Esophagus squamous epithelium (tissue), 5 donors: ENCODE data around the gene STAT3. TPM values are rescaled to one million over a fixed set of nuclear protein-coding genes. Genes with fewer than 3 reads are reported as not detected.
A peak's percentile ranks its signal among the peaks of the same experiment; 100 is the strongest.
"Not testable (repeated sequence)": the region's sequence is repeated elsewhere in the genome, so short reads cannot be mapped to it uniquely, and the experiment has no call there.

Source experiments
- DNase-seq: peaks from one replicate; lab custom pipeline; 2025; lab: John Stamatoyannopoulos, UW
- H3K27ac ChIP-seq, 4 donors: fragments of 200-600 bp; sonication (generic); one replicate each; pipeline ENCODE4 v1.5.1; 2016 to 2019; ENCODE audit warnings: mild to moderate bottlenecking in 1 of 4
- H3K27me3 ChIP-seq, 4 donors: fragments of 200-600 bp; sonication (generic); 1 replicate in 3 of 4; 2 replicates in 1 of 4; pipeline versions ENCODE4 v1.5.1 to v1.6.0; 2017 to 2021; ENCODE audit warnings: antibody characterized with exemption in 1 of 4
- H3K36me3 ChIP-seq, 3 donors: fragments of 200-600 bp; sonication (generic); one replicate each; pipeline ENCODE4 v1.5.1; 2016 to 2019
- H3K4me1 ChIP-seq, 3 donors: fragments of 200-600 bp; sonication (generic); one replicate each; pipeline ENCODE4 v1.5.1; 2017 to 2019
- H3K4me3 ChIP-seq, 4 donors: fragments of 200-600 bp; sonication (generic); 1 replicate in 3 of 4; 2 replicates in 1 of 4; pipeline ENCODE4 v1.5.1; 2016 to 2019; ENCODE audit warnings: mild to moderate bottlenecking in 2 of 4, moderate library complexity in 1 of 4
- H3K9me3 ChIP-seq, 3 donors: fragments of 200-600 bp; sonication (generic); one replicate each; pipeline ENCODE4 v1.5.1; 2016 to 2019
- POLR2A ChIP-seq, 4 donors: fragments of 450-650 bp; IDR thresholded peaks; one replicate each; pipeline ENCODE4 v1.6.1; 2017; ENCODE audit warnings: antibody characterized with exemption in 4 of 4, mild to moderate bottlenecking in 4 of 4, moderate library complexity in 3 of 4
- WGBS, 2 donors: methylation state at CpG; one replicate each; pipeline ENCODE4 v1.1.5; 2018; 5-methylcytosine and 5-hydroxymethylcytosine counted together
- intact Hi-C: fragments of 100-400 bp; cut with DNase I; formaldehyde crosslinking; loops from one replicate; pipeline ENCODE4 v1.15.0; 2022
- total RNA-seq, 4 donors: library from RNA; depleted of rRNA; stranded (reverse); fragments of >200 nt; gene quantifications; one replicate each; pipeline ENCODE4 v1.1.0, GENCODE V29; 2016
- TF ChIP-seq, protein P1 (sequence below), 6 experiments: fragments of 450-650 bp in 4 of 6; fragments of 200-600 bp in 2 of 6; sonication (generic) in 2 of 6; IDR thresholded peaks; one replicate each; pipeline ENCODE4 v1.5.1; 2016 to 2019; ENCODE audit warnings: antibody characterized with exemption in 6 of 6, mild to moderate bottlenecking in 4 of 6, moderate library complexity in 4 of 6
- donor health status: DM: yes; HTN: yes; CAD: no.

Gene STAT3
- total RNA-seq, 4 donors from 2014 or later, result 137 to 229 (median 176) TPM

DNA sequence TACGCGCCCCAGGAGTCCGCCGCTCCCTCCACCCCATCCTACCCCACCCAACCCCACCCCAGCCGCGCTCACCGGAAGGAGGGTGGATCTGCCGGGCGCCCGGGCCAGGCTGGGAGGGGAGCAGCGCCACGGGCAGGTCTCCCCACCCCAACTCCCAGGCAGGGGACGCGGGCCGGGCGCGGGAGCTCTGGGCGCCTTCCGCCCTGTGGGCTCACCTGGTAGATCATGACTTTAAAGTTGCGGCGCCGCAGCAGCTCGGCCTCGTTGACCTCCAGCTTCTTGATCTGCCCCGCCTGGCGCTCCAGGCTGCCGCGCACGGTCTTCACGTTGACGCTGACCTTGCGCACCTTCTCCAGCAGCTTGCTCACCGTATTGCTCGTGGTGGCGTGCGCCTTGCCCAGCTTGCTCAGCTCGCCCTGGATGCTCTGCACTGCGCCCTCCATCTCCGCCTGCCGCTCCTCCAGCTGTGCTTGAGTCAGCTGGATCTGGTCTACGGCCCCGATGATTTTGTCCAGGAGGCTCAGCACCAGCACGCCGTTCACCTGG lies 34.2 kb upstream of the STAT3 start:
- no peaks in the 10 kb centered on the region for H3K36me3 ChIP-seq
- no peak for DNase-seq
- peaks cover 11 to 82% (median 32%) of the 10 kb centered on the region in 3 donors for H3K4me1 ChIP-seq
- H3K27me3 ChIP-seq, result peaks cover 0 to 18% (median 0%) of the 10 kb centered on the region in 4 donors
- no peak for TF ChIP-seq POLR2A (IDR thresholded peaks at IDR 0.05)
- TF ChIP-seq, protein P1, sequence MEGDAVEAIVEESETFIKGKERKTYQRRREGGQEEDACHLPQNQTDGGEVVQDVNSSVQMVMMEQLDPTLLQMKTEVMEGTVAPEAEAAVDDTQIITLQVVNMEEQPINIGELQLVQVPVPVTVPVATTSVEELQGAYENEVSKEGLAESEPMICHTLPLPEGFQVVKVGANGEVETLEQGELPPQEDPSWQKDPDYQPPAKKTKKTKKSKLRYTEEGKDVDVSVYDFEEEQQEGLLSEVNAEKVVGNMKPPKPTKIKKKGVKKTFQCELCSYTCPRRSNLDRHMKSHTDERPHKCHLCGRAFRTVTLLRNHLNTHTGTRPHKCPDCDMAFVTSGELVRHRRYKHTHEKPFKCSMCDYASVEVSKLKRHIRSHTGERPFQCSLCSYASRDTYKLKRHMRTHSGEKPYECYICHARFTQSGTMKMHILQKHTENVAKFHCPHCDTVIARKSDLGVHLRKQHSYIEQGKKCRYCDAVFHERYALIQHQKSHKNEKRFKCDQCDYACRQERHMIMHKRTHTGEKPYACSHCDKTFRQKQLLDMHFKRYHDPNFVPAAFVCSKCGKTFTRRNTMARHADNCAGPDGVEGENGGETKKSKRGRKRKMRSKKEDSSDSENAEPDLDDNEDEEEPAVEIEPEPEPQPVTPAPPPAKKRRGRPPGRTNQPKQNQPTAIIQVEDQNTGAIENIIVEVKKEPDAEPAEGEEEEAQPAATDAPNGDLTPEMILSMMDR (IDR thresholded peaks at IDR 0.05), result no peak
- H3K9me3 ChIP-seq, result no peaks in the 10 kb centered on the region
- peak overlapping the region; percentile 91 to 99 (median 96) for H3K27ac ChIP-seq
- 0% methylated on average over 3 to 5 of the region's 44 CpGs for WGBS, 2 donors
- H3K4me3 ChIP-seq, result peak overlapping the region; percentile 59 to 95 (median 86)
- intact Hi-C loops, result loop anchor here (10.0 kb wide), 1 partner anchor 92 kb away; no protein-coding TSS in a partner anchor

DNA sequence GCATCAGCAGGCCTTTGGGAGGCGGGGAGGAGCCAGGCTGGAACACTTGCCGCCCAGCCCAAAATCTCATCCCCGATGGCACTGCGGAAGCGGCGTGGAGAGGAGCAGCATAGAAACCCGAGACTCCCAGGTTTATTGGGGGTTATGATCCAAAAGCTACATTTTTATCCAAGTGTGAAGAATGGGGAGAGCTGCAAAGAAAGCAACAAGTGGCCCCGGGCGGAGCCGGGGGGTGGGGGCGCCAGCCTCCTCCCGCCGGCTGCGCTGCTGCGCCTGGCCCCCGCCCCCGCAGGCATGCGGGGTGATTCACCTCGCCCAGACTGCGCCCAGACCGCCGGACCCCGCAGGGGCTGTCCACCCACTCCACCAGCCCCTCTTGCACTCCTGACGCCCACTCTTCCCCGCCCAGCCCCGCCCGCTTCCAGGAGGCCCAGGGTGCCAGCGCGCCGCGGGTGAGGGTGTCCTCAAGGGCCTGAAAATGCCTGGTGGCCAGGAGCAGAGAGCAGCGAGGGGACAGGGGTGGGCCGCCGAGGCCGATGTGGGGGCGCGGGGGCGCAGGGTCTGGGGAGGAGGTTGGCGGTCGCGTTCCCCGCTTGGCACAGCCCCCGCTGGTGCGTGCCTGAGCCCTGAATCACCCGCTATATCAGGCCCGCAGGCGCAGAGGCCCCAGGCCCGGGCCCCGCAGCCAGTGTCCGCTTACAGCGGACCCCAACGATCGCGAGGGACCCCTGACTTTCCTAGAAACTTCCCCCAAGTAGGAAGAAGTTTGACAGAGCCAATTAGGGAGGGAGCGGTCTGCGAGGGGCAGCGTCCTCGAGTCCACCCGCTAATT lies 33.5 kb upstream of the STAT3 start:
- intact Hi-C loops, result loop anchor here (10.0 kb wide), 1 partner anchor 93 kb away; no protein-coding TSS in a partner anchor
- TF ChIP-seq, protein P1 (IDR thresholded peaks at IDR 0.05), result no peak
- no peak for TF ChIP-seq POLR2A (IDR thresholded peaks at IDR 0.05)
- Histone ChIP-seq H3K27ac (peak overlapping the region; percentile 91 to 99 (median 96)), H3K27me3 (peaks cover 0 to 18% (median 0%) of the 10 kb centered on the region in 4 donors), H3K9me3 (no peaks in the 10 kb centered on the region), H3K4me3 (peak overlapping the region; percentile 59 to 95 (median 86)), H3K4me1 (peaks cover 15 to 88% (median 34%) of the 10 kb centered on the region in 3 donors), H3K36me3 (no peaks in the 10 kb centered on the region)
- DNase-seq, result no peak
- WGBS, 2 donors, result 1 to 43% methylated on average over 6 to 15 of the region's 59 CpGs

- WGBS, 2 donors, result 0 to 14% methylated on average over 5 of the region's 6 CpGs
- intact Hi-C loops, result loop anchor here (10.0 kb wide), 1 partner anchor 94 kb away; no protein-coding TSS in a partner anchor
- Histone ChIP-seq H3K36me3 (no peaks in the 10 kb centered on the region), H3K4me1 (peaks cover 15 to 94% (median 39%) of the 10 kb centered on the region in 3 donors), H3K9me3 (no peaks in the 10 kb centered on the region), H3K27ac (peak overlapping the region; percentile 91 to 99 (median 96)), H3K27me3 (peaks cover 0 to 18% (median 0%) of the 10 kb centered on the region in 4 donors), H3K4me3 (peak overlapping the region; percentile 59 to 95 (median 86))
- TF ChIP-seq, protein P1 (IDR thresholded peaks at IDR 0.05), result no peak
- TF ChIP-seq POLR2A (IDR thresholded peaks at IDR 0.05), result no peak
- no peak for DNase-seq
These were observed 32.9 kb upstream of the STAT3 start for GRCh38 chr17:42421136-42421506.

DNA sequence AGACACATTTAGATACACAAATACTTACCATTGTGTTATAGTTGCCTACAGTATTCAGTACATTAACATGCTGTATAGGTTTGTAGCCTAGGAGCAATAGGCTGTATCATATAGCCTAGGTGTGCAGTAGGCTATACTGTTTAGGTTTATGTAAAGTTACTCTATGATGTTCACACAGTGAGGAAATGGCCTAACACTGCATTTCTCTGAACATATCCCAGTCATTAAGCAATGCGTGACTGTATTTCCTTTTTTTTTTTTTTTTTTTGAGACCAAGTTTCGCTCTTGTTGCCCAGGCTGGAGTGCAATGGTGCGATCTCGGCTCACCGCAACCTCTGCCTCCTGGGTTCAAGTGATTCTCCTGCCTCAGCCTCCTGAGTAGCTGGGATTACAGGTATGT lies 29.7 kb upstream of the STAT3 start:
- H3K27ac ChIP-seq, result peak overlapping the region in 3 of 4 donors; percentile 30 to 97 (median 95)

GRCh38 chr17:42414704-42415409 lies 26.6 kb upstream of the STAT3 start:
- WGBS, 2 donors, result 7 to 19% methylated on average over 4 to 5 of the region's 7 CpGs
- Histone ChIP-seq H3K27me3 (no peaks in the 10 kb centered on the region), H3K36me3 (no peaks in the 10 kb centered on the region), H3K4me1 (peaks cover 26 to 100% (median 76%) of the 10 kb centered on the region in 3 donors), H3K27ac (peak overlapping the region; percentile 57 to 97 (median 76)), H3K9me3 (no peaks in the 10 kb centered on the region), H3K4me3 (peak overlapping the region in 3 of 4 donors; percentile 6 to 50 (median 17))
- intact Hi-C loops, result no loop called here
- DNase-seq, result no peak
- TF ChIP-seq, protein P1 (IDR thresholded peaks at IDR 0.05), result no peak
- no peak for TF ChIP-seq POLR2A (IDR thresholded peaks at IDR 0.05)

More for the DNA sequence above, 29.7 kb upstream of the STAT3 start:
- H3K9me3 ChIP-seq, intact Hi-C loops, DNase-seq, H3K36me3 ChIP-seq, H3K4me3 ChIP-seq: not testable (repeated sequence)
- H3K4me1 ChIP-seq, result peaks cover 16 to 100% (median 53%) of the 10 kb centered on the region in 3 donors
- WGBS, 2 donors, result 48 to 71% methylated on average over 4 to 5 of the region's 5 CpGs
- H3K27me3 ChIP-seq, result peaks cover 0 to 11% (median 0%) of the 10 kb centered on the region in 4 donors
